ENCODE measurements around the gene LYPD1.

DNA sequence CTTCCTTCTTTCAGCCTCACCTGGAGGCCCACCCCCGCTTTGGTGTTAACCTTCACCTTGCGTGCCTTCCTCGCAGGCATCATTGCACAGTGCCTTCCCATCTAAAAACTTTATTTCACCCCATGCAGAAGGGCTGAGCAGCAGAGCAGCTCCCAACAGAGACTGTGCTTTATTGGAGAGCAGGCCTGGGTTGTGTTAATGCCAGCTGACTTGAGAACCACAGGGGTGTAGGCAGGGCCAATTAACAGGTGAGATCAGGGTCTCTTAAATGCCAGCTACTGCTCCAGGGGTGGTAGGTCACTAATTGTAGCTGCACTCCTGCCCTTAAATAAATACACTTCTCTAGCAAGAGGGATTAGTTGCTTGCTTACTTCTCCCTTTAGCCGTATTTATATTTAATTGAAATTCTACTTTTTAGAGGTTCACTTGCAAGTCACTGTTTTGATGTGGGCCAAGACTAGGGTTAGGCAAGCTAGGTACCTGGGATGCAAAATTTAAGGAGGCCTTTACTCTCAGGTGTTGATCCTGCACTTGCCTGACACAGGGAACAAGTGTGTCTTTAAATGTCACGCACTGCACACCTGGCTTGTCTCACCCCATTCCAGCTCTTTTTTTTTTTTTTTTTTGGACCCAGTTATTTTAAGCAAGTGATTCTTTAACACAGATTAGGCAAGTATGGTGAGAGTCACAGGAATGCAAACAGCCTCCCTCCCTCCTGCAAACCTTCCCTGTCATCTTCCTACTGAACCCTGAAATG lies 54.5 kb downstream of the LYPD1 start:
- TF ChIP-seq SUZ12 (IDR thresholded peaks at IDR 0.05; ENCODE audit: extremely low read depth, insufficient read depth, insufficient read length) (no peak), YY1 (IDR thresholded peaks at IDR 0.05; ENCODE audit: insufficient read depth, insufficient read length) (no peak), ZNF274 (IDR thresholded peaks at IDR 0.05; ENCODE audit: low read depth, low read length) (no peak)
